AG08396 (cell line): ENCODE measurements around the gene AVP.

ENCODE experiments used
- DNase-seq: peaks from one replicate; pipeline ENCODE4 v3.0.0; 2012; ENCODE audit warnings: low spot score, mixed read lengths

The AVP gene

GRCh38 chr20:3109350-3110302 is 25.1 kb upstream of the AVP start:
- no peak for DNase-seq

- no peak for DNase-seq
These were observed 23.0 kb upstream of the AVP start for GRCh38 chr20:3107464-3108025.

GRCh38 chr20:3106658-3107463 is 22.3 kb upstream of the AVP start:
- no peak for DNase-seq

- DNase-seq, result no peak
These were observed 21.7 kb upstream of the AVP start for GRCh38 chr20:3106185-3106584.

GRCh38 chr20:3105256-3106137 is 21.0 kb upstream of the AVP start:
- no peak for DNase-seq

- no peak for DNase-seq
These were observed 19.0 kb upstream of the AVP start for GRCh38 chr20:3103369-3104032.

GRCh38 chr20:3102575-3103368 is 18.2 kb upstream of the AVP start:
- DNase-seq, result no peak

GRCh38 chr20:3101737-3102574 is 17.4 kb upstream of the AVP start:
- DNase-seq, result no peak

GRCh38 chr20:3101251-3101650 is 16.7 kb upstream of the AVP start:
- no peak for DNase-seq

- no peak for DNase-seq
These were observed 16.0 kb upstream of the AVP start for GRCh38 chr20:3100480-3100879.

GRCh38 chr20:3094848-3095629 is 10.5 kb upstream of the AVP start:
- no peak for DNase-seq

- DNase-seq, result no peak
These were observed 9.4 kb upstream of the AVP start for GRCh38 chr20:3093861-3094361.

- DNase-seq, result no peak
These were observed 8.3 kb upstream of the AVP start for GRCh38 chr20:3092611-3093379.

- no peak for DNase-seq
These were observed 6.0 kb upstream of the AVP start for GRCh38 chr20:3090565-3090964.

- DNase-seq, result no peak
These were observed 3.5 kb upstream of the AVP start for GRCh38 chr20:3088031-3088430.

GRCh38 chr20:3085571-3086072 is 1.1 kb upstream of the AVP start:
- DNase-seq, result no peak

- DNase-seq, result no peak
These were observed 449 bp upstream of the AVP start for GRCh38 chr20:3084986-3085360.
